HL-60/S4 treated with phorbol 12-myristate 13-acetate at 8.2 ng/mL for 4 days and 3 days (cell line): ENCODE measurements around the gene TMEM44.

Experiments
- in situ Hi-C: fragments of 300-500 bp; cut with MboI; formaldehyde crosslinking; loops from 2 replicates; pipeline ENCODE4 v1.15.0; 2022; ENCODE audit warnings: low sequenced_read_pairs

Gene TMEM44

GRCh38 chr3:194633349-194634004, at the start of gene TMEM44:
TSS of gene TMEM44 (minus strand) at chr3:194633419. CDS start at chr3:194633215, 204 bp downstream.
- in situ Hi-C loops = no loop called here

DNA sequence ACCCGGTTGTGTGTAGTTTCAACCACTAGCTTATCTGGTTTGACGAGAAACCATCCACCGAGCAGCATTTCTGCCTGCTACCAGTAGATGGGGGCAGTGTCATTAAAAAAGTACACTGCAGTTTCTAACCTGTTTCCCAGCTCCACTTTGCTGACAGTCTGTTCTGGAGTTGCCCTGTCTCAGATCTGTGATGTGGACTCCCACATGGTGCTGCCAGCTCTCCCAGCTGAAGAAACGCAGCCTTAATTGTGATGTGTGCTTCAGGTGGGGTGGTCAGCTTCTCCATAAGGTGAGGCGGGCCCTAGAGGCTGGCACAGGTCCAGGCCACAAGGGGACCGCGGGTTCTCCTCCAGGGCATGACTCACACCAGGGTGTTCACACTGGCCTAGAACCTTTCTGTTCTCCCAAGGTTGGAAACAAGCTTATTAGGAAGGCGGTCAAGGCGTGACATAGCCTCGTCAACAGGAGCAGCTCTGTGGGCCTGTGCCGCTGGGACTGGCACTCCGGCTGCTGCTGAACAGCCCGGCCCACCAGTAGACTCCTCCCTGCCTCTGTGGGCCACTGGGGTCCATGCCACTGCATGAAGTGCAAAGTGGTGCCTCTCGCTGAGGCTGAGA, 49.6 kb upstream of the TMEM44 start:
- in situ Hi-C loops = loop anchor here (10.0 kb wide), 2 partner anchors 422 to 582 kb away; no protein-coding TSS in a partner anchor

DNA sequence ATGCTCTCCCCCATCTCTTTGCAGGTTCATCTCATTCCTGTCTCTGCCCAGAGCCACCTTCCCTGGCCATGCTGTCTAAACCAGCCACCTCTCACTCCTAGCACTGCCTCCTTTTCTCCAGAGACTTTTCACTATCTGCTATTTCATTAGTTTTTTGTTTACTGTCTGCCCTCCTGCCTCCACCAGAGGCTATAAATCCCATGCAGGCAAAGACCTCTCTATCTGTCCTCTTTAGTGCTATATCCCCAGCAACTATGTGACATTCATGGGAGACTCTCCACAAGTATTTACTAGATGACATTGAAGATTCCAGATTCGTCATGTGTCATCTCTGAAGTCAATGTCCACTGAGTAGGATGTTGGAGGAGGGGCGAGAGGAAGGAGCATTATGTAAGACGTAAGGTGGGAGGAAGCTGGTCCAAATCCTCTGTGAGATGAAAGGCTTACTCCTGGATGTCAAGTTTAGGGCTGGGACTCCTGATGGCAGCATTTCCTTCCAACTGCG, 49.0 kb upstream of the TMEM44 start:
- in situ Hi-C loops = loop anchor here (10.0 kb wide), 2 partner anchors 423 to 583 kb away; no protein-coding TSS in a partner anchor

- in situ Hi-C loops = loop anchor here (10.0 kb wide), 2 partner anchors 424 to 584 kb away; no protein-coding TSS in a partner anchor
Observed at GRCh38 chr3:194680888-194681615, 47.8 kb upstream of the TMEM44 start.

GRCh38 chr3:194676471-194676870, 43.3 kb upstream of the TMEM44 start:
- in situ Hi-C loops = no loop called here

DNA sequence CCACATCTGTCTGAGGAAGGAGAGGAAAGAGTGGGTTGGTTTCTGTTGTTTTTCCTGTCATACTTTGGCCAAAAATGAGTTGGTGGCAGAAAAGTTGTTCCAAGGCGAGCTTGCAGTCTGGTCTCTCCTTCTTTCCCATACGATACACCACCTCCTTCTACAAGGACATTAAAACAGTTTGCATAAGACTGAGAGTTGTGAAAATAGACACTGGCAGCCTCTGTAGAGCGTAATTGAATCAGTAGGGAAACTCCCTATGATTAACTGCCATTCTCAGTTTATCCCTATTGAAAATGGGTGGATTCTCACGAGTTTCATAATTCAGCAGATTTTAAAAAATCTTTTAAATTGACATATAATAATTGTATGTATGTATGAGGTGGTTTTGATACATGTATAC, 42.5 kb upstream of the TMEM44 start:
- in situ Hi-C loops = no loop called here

GRCh38 chr3:194675081-194675640, 41.9 kb upstream of the TMEM44 start:
- in situ Hi-C loops = no loop called here

- in situ Hi-C loops = no loop called here
Observed at GRCh38 chr3:194673761-194674160, 40.5 kb upstream of the TMEM44 start.

DNA sequence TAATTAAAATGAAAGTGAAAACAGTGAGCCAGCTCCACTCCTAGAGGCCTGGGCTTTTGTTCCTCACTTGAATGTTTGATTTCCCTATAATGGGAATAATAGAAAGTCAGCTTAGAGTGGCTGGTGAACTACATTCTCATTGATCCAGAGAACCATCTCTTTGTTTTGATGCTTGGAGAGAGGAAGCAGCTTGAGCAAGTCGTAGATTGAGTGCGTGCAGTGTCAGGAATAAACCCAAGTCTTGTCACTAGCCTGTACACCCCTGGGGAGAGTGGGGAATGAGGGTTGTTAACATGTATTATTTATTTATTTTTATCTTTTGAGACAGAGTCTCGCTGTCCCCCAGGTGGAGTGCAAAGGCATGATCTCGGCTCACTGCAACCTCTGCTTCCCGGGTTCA, 39.7 kb upstream of the TMEM44 start:
- in situ Hi-C loops = no loop called here

DNA sequence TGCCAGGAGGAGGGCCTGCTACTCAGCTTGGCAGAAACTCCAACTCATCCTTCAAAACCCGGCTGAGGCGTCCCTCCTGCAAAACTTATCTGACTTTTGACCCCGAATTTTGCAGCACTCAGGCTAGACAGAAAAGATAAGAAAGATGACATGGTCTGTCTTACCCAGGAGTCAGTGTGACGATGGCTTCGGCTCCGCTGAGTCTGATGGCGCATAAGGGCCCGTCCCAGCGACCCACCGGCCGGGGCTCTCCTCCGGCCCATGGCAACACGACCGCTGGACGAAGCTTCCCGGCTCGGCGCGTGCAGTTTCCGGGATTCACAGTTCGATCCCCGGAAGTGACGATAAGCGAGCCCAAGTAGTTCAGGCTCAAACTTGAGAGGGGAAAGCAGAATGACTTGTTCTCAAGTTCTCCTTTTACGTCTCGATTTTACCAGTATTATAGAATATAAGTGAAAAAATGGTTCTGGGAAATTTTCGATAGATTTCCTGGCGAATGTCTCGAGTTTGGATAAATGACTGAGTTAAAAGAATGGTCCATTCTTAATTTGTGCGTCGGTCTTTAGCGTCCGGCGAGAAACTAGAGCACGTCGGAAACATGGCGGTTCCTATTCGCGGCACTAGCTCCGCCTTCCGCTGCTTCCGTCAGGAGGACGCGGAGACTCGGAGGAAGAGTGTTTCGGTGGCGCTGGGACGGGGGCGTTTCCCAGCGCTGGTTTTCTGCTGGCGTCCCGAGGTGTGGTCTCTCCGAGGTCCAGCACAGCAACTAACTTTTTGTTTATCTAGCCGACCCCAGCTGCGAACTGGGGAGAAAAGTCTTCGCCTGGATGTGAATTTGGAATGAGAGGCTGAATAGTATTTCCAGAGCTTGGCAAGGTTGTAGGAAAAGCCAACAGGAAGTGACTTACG, 38.9 kb upstream of the TMEM44 start, which contains the start of gene LSG1:
Gene LSG1, minus strand, starts transcription at position 292 of the 909 bp plus-strand sequence. Its CDS starts 29 bp downstream, at position 263.
- in situ Hi-C loops = no loop called here

GRCh38 chr3:194671511-194671899, 38.3 kb upstream of the TMEM44 start:
- in situ Hi-C loops = no loop called here

- in situ Hi-C loops = no loop called here
Observed at GRCh38 chr3:194667363-194667762, 34.1 kb upstream of the TMEM44 start.

DNA sequence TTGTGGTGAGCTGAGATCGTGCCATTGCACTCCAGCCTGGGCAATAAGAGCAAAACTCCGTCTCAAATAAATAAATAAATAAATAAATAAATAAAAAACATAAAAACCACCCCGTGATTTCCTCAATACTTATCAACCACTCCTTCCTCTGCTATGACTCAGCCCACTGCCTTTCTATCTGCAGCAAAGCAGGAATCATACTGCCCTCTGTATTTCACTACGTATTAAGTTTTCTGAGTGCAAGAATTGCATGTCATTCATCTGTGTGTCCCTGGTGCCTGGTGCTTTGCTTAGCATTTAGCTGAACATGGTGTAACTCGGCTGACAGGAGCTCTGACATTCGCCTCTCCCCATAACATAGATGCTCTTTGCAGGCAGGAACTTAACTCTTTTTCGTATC, 31.6 kb upstream of the TMEM44 start:
- in situ Hi-C loops = no loop called here

GRCh38 chr3:194661946-194662345, 28.7 kb upstream of the TMEM44 start:
- in situ Hi-C loops = no loop called here

GRCh38 chr3:194661374-194661773, 28.2 kb upstream of the TMEM44 start:
- in situ Hi-C loops = no loop called here

DNA sequence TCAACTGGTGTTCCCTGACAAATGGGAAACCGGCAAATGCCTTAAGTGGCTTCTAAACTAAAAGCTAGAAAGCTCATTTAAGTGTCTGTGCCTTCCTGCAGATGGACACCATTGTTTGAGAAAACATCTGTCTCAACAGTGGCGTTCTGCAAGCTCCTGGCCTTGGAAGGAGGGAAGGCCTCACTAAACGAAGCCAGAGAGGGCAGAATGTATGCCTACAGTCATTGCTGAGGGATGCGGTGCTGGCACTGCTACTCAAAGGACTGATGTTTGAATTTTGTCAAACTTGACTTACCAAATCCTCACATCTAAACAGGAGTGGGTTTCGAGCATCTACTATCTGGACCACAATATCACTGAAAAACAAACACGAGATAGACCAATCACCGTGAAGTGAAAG, 26.6 kb upstream of the TMEM44 start:
- in situ Hi-C loops = no loop called here

GRCh38 chr3:194658477-194659242, 25.4 kb upstream of the TMEM44 start:
- in situ Hi-C loops = no loop called here

DNA sequence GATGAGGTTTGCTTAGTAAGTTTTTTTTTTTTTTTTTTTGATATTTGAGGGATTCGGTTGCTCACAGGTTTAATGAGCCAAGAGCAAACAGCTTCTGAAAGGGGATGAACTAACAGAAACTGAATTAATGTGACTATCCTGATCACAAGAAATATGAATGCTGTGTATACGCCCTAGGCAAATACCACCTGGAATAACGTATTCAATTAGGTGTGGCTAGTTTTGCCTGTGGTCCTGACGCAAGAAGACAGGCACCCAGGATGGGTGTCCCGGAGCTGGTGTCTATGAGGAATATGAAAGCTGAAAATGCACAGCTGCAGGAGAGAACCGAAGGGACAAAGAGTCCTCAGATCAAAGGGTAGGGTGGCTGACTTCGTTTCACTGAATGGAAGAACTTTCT, 24.2 kb upstream of the TMEM44 start:
- in situ Hi-C loops = no loop called here

DNA sequence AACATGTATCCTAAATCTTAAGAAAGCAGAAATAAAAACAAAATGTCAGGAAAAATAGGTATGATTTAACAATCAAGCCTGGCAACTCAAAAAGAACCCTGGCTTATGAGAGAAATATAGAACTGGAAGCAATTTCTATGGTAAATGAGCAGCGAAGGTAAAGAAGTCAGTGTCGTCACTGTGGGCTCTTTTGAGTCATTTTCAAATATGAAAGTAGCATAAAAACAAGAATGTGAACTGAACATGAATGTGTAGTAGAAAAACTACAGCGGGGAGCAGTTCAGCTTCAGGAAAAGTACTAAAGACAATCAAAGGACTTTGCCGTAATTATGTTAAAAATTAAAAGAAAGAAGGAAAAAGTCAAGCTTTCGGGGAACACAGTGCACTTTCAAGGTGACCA, 21.2 kb upstream of the TMEM44 start:
- in situ Hi-C loops = no loop called here
